GM19099 (cell line): ENCODE data around the gene DSCAM.

ENCODE experiments used
- POLR2A ChIP-seq: IDR thresholded peaks from 3 replicates; pipeline ENCODE4 v1.6.1; 2011; ENCODE audit warnings: low read depth; ENCODE audit not compliant: insufficient read length; ENCODE audit errors: extremely low read depth

Gene DSCAM

GRCh38 chr21:40800126-40800525, 46.8 kb downstream of the DSCAM start:
- no peak for TF ChIP-seq POLR2A

DNA sequence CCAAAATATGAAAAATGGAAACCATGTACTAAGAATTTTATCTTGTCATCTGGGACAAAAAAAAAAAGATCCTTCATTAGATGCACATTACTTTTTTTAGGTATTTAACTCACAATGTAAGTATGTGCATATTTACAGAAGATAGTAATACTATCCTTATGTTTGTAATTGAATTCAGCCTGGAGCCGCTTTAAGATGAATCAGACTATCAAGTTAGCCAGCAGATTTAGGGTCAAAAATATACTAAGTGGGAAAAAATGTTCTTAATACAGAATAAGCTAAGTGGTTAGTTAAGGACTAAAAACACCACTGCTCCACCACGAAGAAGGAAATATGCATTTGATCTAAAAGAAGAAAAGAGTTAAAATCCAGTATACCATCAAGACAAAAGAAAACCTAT, 49.1 kb downstream of the DSCAM start:
- no peak for TF ChIP-seq POLR2A

- no peak for TF ChIP-seq POLR2A
Measured at GRCh38 chr21:40797410-40797809, 49.5 kb downstream of the DSCAM start.

- TF ChIP-seq POLR2A, result no peak
Measured at GRCh38 chr21:40796464-40796863, 50.5 kb downstream of the DSCAM start.

DNA sequence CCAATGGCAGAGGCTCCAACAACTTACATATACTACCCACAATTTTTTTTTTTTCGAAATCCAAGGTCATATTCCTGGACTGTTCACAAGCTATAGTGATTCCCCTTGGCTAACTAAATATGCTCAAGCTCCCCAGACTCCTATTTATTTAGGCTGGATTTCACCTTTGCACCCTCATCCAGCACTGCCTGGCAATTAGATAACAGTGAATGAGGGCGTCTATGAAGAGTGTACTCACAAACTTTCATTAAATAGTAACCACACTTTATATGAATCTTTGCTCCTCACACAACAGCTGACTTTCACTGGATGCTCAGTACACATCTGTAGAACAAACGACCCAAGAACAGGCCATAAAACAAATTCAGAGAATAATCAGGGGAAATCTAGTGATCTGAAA, 51.6 kb downstream of the DSCAM start:
- no peak for TF ChIP-seq POLR2A

- TF ChIP-seq POLR2A, result no peak
Measured at GRCh38 chr21:40792691-40793456, 54.1 kb downstream of the DSCAM start.

DNA sequence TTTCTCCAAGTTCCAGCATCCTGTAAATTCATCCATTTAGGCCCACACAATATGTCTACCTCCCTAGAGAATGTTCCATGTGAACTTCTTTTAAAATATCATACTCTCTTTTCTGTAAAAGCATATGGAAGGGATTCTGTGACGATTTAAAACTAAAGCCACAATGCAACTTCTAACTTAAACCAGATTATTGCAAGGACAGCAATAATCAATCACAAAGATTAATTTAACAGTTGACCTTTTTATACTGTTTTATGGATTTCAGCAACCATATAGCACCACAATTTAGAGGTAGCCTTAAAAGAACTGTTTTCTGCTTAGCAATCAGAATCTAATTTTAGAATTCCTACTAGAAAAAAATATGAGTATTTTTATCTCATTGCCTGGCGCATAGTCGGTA, 58.3 kb downstream of the DSCAM start:
- no peak for TF ChIP-seq POLR2A

GRCh38 chr21:40783404-40783803, 63.6 kb downstream of the DSCAM start:
- TF ChIP-seq POLR2A, result no peak

DNA sequence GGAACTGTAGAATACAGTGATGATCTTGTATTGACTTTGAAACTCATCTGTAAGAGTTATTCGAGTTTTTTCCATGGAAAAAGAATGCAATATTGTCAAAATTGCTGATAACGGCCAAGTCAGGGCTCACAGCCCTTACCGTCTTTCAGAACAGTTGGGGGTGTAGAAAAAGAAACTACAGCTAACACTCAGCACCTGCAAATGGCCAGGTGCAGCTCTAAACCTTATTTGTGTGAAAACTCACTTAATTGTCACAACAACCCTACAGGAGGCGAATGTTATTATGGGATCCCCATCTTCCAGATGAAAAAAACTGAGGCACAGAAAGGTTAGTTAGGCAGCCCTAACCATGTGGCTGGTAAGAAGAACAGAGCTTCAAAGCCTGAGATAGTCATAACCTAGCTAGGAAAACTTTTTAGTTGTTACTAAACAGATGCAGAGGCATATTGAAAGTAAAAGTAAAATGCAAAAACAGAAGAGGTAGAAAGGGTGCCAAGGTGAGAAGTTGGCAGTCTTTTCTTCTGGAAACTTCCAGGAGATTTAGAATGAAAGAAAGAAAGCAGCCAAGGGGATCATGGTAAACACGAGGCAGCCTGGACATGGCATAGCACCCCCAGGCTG, 76.4 kb downstream of the DSCAM start:
- no peak for TF ChIP-seq POLR2A

- TF ChIP-seq POLR2A, result no peak
Measured at GRCh38 chr21:40769231-40769630, 77.7 kb downstream of the DSCAM start.

- no peak for TF ChIP-seq POLR2A
Measured at GRCh38 chr21:40768056-40768455, 78.9 kb downstream of the DSCAM start.

DNA sequence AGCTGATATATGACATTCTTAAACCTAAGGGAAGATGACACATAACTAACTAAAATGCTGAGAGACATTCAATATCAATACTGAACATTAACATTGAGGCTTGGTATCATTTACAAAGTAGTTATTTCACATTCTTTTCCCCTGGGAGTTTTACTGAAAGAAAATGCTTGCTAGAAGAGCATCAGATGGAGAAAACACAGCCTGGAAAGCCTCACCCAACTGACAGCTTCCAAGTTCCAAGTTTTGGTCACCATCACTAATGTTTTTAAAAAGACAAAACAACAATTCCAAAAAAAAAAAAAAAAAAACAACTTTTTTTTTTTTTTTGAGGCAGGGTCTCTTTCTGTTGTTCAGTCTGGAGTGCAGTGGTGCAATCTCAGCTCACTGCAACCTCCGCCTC, 80.6 kb downstream of the DSCAM start:
- no peak for TF ChIP-seq POLR2A

DNA sequence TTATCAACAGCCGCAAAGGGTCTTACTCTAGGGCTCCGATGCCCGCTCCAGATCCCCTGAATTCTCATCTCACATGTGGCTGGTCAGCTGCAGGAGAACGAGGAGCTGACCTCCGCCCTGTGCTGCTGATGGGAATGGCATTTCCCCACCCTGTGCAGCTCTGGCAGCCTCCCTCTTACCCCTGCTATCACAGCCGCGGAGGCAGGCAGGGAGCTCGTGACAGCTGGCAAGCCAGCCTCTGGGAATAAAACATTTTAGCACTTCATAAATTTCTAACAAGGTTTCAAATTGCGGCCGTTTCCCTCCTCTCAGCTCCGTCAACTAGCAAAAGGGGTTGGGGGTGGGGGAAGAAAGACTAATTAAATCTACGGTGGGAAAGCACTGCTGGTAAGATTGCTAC, 81.1 kb downstream of the DSCAM start:
- no peak for TF ChIP-seq POLR2A

- no peak for TF ChIP-seq POLR2A
Measured at GRCh38 chr21:40760821-40761220, 86.1 kb downstream of the DSCAM start.

GRCh38 chr21:40759061-40759460, 87.9 kb downstream of the DSCAM start:
- TF ChIP-seq POLR2A, result no peak

DNA sequence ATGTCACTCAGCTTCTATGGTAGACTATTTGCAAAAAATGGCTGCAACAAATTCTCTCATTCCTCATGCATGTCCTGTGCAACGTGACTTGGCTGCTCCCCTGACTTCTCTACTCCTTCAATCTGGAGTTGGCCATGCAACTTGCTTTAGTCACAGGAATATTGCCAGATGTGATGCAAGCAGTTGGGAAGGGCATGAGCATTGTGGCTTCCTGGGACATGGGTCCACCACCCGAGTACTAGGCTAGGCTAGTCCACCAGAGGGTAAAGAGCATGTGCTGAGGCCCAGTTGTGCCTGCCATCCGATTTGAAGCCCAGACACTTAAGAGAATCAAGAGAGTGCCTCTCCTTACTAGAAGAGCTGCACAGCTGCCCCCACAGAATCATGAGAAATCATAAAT, 89.6 kb downstream of the DSCAM start:
- TF ChIP-seq POLR2A, result no peak
